Kidney (tissue), 14 donors: ENCODE data around the gene MAGI1. TPM values are rescaled to one million over a fixed set of nuclear protein-coding genes. Genes with fewer than 3 reads are reported as not detected.

Source experiments
- DNase-seq, 5 donors: peaks; one replicate each; pipeline ENCODE4 v3.0.0-alpha.2; 2013 to 2020
- FAIRE-seq: peaks from 2 replicates; lab custom pipeline; 2012; peaks lifted over from hg19 to GRCh38; lab: Jason Lieb, UNC
- H3K27ac ChIP-seq, 2 donors: one replicate each; pipeline ENCODE4 v1.7.0; 2013; ENCODE audit warnings: low read depth in 2 of 2, low read length in 2 of 2, inconsistent platforms in 1 of 2
- H3K27me3 ChIP-seq: one replicate; pipeline ENCODE4 v1.7.1; 2013; ENCODE audit warnings: low read length, inconsistent platforms; ENCODE audit not compliant: control insufficient read depth, insufficient read depth
- H3K36me3 ChIP-seq, 3 donors: one replicate each; pipeline versions ENCODE4 v1.7.0 to v1.7.1; 2013; ENCODE audit warnings: low read length in 3 of 3, control low read depth in 1 of 3, inconsistent platforms in 1 of 3; ENCODE audit not compliant: insufficient read depth in 3 of 3, control insufficient read depth in 2 of 3
- H3K4me1 ChIP-seq, 3 donors: one replicate each; pipeline versions ENCODE4 v1.7.0 to v1.7.1; 2013; ENCODE audit warnings: low read length in 3 of 3, inconsistent platforms in 1 of 3, low read depth in 1 of 3; ENCODE audit not compliant: control insufficient read depth in 2 of 3, insufficient read depth in 2 of 3
- H3K4me3 ChIP-seq, 3 donors: one replicate each; pipeline versions ENCODE4 v1.7.0 to v1.8.1; 2013; ENCODE audit warnings: low read length in 3 of 3, control low read depth in 1 of 3, inconsistent platforms in 1 of 3
- H3K9ac ChIP-seq, 3 donors: one replicate each; pipeline versions ENCODE4 v1.7.0 to v1.7.1; 2013; ENCODE audit warnings: low read length in 3 of 3, control low read depth in 1 of 3, inconsistent platforms in 1 of 3
- H3K9me3 ChIP-seq, 3 donors: one replicate each; pipeline versions ENCODE4 v1.7.0 to v1.7.1; 2013; ENCODE audit warnings: low read length in 3 of 3, control low read depth in 1 of 3, inconsistent platforms in 1 of 3; ENCODE audit not compliant: control insufficient read depth in 2 of 3, insufficient read depth in 1 of 3
- intact Hi-C: fragments of 100-400 bp; cut with DNase I; formaldehyde crosslinking; loops from one replicate; pipeline ENCODE4 v1.11.1; 2022
- polyA plus RNA-seq: library from polyadenylated mRNA; stranded (reverse); fragments of 350-450 nt; fragmentation: Illumina TruSeq; extraction: RNeasy Lipid Tissue Mini Kit (QIAGEN cat#74804); gene quantifications from one replicate; pipeline ENCODE4 v1.2.3, GENCODE V29; 2014; ENCODE audit warnings: low read depth, low replicate concordance; ENCODE audit not compliant: insufficient read depth
- total RNA-seq: library from RNA; stranded (reverse); fragmentation: NEBNext Ultra II Directional; extraction: Animal tissue kit (Norgen Biotek cat#: 25700); gene quantifications from one replicate; pipeline ENCODE4 v1.2.1, GENCODE V29; 2021
- TF ChIP-seq, protein P1 (sequence below): IDR thresholded peaks from 3 replicates; pipeline ENCODE4 v1.5.1; 2012; ENCODE audit warnings: mild to moderate bottlenecking, moderate library complexity, borderline replicate concordance; ENCODE audit not compliant: insufficient read depth; ENCODE audit errors: extremely low read depth
- donor health status: control.
- donor health status: control.
- donor health status: control.
- donor health status: control.
- donor health status: control.
- donor health status: DM: yes; HTN: yes; CAD: no.
- donor health status: Normal renal cell carcinoma (clear cell type).

MAGI1 gene
- total and polyA plus RNA-seq, 2 donors from 2014 or later: 8.2 to 42.8 TPM

DNA sequence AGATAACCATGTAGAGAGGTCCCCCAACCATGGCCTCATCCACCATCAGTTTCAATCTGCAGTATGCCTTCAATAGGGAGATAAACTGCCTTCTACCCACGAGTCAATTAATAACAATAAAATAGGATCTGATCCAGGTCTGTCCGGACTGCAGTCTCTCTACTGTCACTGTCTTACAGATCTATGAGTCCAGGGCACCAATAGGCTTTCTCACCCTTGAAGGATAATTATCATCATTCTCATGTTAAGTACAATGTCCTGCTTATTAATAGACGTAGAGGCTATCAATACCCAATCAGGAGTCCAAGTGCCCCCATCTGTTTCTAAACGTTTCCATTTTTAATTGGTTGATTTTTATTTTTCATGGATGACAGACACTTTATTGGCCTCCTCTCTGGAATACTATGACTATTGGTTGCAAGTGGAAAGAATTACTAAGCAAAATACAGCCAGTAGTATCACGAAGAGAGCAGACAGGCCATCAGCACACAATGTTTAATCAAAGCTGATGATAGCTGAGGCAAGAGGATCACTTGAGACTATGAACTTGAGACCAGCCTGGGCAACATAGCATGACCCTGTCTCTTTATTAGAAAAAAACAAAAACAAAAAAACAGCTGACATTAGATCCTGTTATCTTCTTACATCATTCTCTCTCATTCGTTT is 480.7 kb downstream of the MAGI1 start:
- Histone ChIP-seq H3K9me3 (no peaks in the 10 kb centered on the region), H3K9ac (no peak overlapping the region), H3K36me3 (no peaks in the 10 kb centered on the region), H3K27me3 (no peaks in the 10 kb centered on the region), H3K4me3 (no peak overlapping the region), H3K4me1 (no peaks in the 10 kb centered on the region), H3K27ac (no peak overlapping the region)
- FAIRE-seq (no peak), DNase-seq (no peak)
- intact Hi-C loops: no loop called here
- TF ChIP-seq, protein P1, sequence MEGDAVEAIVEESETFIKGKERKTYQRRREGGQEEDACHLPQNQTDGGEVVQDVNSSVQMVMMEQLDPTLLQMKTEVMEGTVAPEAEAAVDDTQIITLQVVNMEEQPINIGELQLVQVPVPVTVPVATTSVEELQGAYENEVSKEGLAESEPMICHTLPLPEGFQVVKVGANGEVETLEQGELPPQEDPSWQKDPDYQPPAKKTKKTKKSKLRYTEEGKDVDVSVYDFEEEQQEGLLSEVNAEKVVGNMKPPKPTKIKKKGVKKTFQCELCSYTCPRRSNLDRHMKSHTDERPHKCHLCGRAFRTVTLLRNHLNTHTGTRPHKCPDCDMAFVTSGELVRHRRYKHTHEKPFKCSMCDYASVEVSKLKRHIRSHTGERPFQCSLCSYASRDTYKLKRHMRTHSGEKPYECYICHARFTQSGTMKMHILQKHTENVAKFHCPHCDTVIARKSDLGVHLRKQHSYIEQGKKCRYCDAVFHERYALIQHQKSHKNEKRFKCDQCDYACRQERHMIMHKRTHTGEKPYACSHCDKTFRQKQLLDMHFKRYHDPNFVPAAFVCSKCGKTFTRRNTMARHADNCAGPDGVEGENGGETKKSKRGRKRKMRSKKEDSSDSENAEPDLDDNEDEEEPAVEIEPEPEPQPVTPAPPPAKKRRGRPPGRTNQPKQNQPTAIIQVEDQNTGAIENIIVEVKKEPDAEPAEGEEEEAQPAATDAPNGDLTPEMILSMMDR: no peak

DNA sequence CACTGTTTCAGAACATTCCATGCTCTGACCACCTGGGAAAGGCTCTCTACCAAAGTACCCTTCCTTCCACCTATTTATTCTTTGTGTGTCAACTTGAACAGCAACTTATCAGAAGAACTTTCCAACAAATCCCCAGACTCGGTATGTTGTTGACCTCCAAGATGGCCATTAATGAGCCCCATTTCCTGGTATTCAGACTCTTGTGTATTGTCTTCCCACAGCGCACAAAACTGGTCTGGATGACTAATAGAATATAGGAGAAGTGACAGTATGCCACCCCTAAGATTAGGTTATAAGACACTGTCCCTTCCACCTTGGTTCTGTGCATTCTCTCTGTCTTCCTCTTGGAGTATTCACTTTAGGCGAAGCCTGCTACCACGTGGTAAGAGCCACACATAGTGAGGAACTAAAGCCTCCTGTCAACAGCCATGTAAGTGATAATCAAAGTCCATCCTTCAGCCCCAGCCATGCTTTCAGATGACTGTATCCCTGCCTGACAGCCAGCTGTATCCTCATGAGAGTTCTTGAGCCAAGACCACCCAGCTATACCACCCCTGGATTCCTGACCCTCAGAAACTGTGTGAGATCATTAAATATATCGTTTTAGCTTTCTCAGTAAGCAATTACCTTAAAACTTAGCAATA is 481.7 kb downstream of the MAGI1 start:
- H3K9me3 ChIP-seq: no peaks in the 10 kb centered on the region
- no peak overlapping the region for H3K4me3 ChIP-seq
- H3K9ac ChIP-seq: no peak overlapping the region
- no peaks in the 10 kb centered on the region for H3K4me1 ChIP-seq
- H3K27ac ChIP-seq: no peak overlapping the region
- DNase-seq (no peak), FAIRE-seq (no peak)
- no peaks in the 10 kb centered on the region for H3K27me3 ChIP-seq
- TF ChIP-seq, protein P1: no peak
- intact Hi-C loops: no loop called here
- no peaks in the 10 kb centered on the region for H3K36me3 ChIP-seq

DNA sequence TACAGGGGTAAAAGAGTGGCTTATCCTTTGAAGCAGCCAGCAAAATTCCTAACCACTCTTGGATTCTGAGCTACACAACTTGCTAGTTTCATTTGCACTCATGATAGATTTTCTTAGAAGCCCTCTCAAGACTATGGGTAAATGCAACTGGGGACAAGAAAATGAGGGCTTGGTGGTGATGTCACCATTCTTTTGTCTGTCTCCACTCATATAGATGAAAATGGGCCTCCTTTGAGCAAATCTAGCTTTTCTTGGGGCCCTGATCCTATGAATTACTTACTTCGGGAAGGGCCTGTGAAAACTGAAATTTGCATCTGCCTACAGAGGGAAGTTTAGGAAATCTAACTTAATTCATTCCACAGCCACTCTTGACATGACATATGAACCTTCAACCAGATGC is 486.3 kb downstream of the MAGI1 start:
- H3K27me3 ChIP-seq: no peaks in the 10 kb centered on the region
- H3K9ac ChIP-seq: no peak overlapping the region
- peaks cover 0 to 3% (median 0%) of the 10 kb centered on the region in 3 donors for H3K4me1 ChIP-seq
- FAIRE-seq: no peak
- intact Hi-C loops: no loop called here
- H3K36me3 ChIP-seq: no peaks in the 10 kb centered on the region
- TF ChIP-seq, protein P1: no peak
- no peaks in the 10 kb centered on the region for H3K9me3 ChIP-seq
- no peak for DNase-seq
- no peak overlapping the region for H3K4me3 ChIP-seq
- H3K27ac ChIP-seq: no peak overlapping the region
